Mesenteric fat pad (tissue), 1 donor: ENCODE results near the gene SLC25A42. TPM values are rescaled to one million over a fixed set of nuclear protein-coding genes. Genes with fewer than 3 reads are reported as not detected.

ENCODE experiments used
- DNase-seq: peaks from one replicate; pipeline ENCODE4 v3.0.0-alpha.2; 2020; ENCODE audit warnings: low spot score
- total RNA-seq: library from RNA; stranded (reverse); fragmentation: NEBNext Ultra II Directional; extraction: Animal tissue kit (Norgen Biotek cat#: 25700); gene quantifications from one replicate; pipeline ENCODE4 v1.2.1, GENCODE V29; 2021
- donor health status: DM: yes; HTN: yes; CAD: no.

SLC25A42 gene
- total RNA-seq, 1 donor from 2014 or later, result 8.4 TPM

DNA sequence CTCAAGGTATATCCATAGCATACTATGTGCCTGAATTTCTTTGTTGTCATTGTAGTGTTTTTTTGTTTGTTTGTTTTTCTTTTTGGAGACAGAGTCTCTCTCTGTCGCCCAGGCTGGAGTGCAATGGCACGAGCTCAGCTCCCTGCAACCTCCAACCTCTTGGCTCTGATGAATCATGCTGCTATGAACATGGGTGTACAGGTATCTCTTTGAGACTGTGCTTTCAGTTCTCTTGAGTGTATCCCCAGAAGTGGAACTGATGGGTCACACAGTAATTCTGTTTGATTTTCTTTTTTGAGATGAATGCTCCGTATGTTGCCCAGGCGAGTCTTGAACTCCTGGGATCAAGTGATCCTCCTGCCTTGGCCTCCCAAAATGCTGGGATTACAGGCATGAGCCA is 13.7 kb upstream of the SLC25A42 start:
- no peak for DNase-seq

DNA sequence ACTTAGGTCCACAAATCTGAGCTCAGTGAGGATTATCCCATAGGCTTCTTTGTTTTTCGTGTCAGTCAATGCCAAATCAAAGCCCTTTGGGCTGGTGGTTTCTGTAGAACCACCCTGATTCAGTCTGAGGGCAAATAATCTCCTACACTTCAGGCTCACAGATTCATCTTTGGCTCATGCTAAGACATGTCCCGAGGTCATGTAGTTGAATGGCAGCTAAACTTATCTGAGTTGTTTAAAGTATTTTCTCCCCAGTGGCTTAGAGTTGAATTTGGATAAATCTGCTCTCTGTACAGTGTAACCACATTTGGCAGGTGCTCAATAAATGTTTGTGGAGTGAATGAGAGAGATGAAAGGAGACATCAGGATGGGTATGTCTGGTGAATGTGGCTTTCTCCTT is 13.1 kb upstream of the SLC25A42 start:
- no peak for DNase-seq

DNA sequence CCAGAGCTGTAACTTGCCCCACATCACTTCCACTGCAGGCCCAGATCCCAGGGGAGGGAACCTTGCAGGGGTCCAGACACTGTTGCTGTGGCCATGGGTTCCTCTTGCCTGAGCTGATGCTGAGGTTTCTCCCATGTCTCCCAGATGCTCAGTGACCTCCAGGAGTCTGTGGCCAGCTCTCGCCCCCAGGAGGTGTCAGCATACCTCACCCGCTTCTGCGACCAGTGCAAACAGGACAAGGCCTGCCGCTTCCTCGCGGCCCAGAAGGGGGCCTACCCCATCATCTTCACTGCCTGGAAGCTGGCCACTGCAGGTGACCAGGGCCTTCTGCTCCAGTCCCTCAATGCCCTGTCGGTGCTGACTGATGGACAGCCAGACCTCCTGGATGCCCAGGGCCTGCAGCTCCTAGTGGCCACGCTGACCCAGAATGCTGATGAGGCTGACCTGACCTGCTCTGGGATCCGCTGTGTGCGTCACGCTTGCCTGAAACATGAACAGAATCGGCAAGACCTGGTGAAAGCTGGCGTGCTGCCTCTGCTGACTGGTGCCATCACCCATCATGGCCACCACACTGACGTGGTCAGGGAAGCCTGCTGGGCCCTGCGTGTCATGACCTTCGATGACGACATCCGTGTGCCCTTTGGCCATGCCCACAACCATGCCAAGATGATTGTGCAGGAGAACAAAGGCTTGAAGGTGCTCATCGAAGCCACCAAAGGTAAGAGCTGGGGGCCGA is 12.1 kb upstream of the SLC25A42 start:
- DNase-seq, result no peak

DNA sequence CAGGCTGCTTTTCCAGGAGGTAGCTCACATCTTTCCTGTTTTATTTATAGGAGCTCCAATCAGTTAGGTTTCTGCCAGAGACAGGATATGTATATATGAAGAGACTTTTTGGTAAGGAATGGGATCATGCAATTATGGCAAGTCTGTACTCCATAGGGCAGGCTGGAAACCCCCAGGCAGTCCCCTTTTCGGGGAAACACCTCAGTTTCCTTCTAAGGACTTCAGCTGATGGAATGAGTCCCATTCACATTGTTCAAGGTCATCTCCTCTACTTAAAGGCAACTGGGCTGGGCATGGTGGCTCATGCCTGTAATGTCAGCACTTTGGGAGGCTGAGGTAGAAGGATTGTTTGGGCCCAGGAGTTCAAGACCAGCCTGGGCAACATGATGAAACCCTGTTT is 10.9 kb upstream of the SLC25A42 start:
- no peak for DNase-seq

DNA sequence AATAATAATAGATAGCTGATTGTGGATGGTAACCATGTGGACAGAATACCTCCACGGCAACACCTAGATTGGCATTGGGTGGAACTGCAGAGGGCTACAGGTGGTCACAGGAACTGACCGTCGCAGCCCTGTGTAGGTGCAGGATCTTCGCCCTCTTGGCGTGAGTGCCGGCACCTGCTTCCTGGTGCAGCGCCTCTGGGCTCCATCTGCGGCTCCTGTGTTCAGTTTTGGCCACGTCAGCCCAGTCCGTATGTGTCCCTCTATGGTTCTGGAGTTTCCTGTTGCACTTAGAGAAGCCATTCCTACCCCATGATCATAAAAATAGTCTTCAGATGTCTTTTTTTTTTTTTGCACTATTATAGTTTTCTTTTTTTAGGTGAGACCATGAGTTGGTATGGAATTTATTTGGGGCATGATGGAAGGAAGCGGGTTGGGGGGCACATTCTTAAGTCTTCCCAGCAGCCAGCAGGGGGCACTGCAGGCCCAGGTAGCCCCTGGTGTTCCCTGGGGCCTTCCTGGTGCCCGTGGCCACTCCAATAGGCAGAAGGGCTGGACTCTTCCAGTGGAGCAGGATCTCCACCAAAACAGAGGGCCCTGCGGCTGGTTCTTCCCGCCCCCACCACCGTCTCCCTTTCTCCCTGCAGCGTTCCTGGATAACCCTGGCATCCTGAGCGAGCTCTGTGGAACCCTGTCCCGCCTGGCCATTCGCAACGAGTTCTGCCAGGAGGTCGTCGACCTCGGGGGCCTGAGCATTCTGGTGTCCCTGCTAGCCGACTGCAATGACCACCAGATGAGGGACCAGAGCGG is 10.1 kb upstream of the SLC25A42 start:
- no peak for DNase-seq

DNA sequence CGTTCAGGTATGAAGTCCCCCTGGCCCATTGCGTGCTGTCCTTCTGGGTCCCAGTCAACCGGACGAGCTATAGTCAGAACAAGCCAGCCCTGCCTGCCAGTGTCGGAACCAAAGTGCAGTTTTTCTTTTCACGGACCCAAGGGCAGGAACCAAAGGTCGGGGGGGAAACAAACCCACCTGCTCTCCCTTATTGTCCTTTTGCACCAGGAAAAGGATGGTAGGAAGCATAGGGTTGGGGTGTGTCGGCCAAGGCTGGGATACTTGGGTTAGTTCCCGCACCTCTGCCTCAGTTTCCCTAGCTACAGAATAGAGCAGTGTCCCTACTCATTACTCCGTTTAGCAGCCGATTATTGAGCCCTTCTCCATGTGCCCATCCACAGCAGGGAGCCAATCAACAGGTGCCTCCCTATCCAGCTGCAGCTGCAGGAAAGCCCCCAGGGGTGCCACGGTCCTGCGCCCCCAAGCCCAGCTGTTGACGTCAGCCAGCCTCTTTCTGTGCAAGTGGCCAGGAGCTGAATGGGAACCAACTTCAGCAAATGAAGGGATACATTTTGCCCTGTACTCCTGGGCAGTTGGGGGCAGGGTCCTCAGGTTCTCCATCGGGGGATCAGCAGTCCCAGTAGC is 9.4 kb upstream of the SLC25A42 start:
- no peak for DNase-seq

DNA sequence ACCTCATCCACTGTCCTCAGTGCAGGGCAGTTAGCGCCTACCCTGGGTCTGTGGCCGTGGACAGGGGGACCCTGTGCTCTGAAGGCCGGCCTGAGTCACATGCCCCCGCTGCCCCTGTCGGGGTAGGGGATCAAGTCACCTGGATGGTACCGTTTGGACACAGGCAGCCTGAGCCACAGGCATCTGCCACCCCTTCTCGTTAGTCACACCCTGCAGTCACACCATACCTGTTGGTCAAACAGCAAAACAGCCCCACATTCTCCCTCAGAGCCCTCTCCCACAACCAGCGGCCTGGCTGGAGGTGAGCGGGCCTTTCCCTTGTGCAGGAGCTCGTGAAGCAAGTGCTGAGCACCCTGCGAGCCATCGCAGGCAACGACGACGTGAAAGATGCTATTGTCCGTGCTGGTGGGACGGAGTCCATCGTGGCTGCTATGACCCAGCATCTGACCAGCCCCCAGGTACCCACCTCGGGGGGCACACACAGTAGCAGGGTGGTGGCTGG is 8.8 kb upstream of the SLC25A42 start:
- no peak for DNase-seq

DNA sequence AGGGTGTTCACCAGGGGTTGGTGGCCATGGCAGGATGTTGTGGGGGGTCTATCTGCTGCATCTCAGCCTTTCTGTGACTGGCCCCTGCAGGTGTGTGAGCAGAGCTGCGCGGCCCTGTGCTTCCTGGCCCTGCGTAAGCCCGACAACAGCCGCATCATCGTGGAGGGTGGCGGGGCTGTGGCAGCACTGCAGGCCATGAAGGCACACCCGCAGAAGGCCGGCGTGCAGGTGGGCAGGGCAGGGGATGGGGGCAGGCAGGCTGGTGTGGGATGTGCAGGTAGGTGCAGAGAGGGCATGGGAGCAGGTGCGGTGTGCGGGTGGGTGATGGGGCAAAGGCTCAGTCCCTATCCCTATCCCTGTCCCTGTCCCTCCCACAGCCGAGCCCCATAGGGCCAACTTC is 8.1 kb upstream of the SLC25A42 start:
- no peak for DNase-seq

DNA sequence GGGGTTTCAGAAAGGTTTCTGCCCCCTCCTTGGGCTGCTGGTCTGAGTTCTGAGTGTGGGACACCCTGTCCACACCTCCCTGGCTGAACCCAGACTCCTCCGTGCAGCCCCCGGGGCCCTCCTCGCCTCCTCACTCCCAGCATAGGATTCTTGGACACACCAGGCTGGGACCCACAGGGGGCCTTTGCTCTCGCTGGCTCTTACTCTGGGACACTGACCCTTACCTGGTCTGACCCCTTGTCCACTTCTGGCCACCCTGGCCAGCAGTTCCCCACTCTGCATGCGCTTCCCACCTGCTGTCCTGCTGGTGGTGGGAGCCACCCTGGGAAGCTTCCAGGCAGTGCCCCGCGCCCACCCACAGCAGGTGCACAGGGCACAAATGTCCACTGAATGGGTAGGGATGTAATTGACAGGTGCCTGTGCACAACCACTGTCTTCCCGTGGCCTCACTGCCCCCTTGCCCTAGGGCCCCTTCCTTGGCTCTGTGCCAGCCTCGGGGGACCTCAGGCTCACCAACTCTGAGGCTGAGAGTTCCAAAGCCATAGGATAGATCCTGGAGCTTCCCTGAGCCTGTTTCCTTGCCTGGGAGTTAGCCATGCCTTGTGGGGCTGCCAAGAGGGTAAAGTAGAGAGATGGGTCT is 7.0 kb upstream of the SLC25A42 start:
- DNase-seq, result no peak

DNA sequence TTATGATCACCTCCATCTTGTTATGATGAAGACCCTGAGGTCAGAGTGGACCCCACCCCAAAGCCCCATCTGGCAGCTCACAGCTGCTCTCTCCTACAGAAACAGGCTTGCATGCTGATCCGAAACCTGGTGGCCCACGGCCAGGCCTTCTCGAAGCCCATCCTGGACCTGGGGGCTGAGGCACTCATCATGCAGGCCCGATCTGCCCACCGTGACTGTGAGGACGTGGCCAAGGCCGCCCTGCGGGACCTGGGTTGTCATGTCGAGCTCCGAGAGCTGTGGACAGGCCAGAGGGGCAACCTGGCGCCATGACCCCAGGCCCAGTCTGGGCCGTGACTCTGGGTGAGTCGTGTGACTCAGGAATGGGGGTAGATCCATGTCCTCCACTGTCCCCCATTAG is 6.5 kb upstream of the SLC25A42 start:
- no peak for DNase-seq

DNA sequence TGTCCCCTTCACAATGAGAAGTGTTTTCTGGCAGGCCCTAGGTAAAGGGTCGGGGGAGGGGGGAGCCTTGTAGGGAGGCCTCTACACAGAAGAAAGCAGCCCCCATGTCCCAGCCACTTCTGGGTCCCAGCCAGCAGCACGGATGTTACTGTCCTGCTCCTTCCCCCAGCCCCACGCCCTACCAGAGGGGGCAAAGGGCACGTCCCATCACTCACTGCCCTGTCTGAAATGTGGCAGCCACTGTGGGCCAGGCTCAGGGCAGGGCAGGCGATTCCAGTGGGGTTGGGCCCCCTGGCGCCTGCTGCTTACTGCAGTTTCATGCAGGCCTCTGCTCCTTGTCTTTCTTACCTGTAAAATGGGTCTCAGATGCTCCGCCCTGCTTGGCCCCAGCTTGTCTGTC is 6.1 kb upstream of the SLC25A42 start:
- DNase-seq, result no peak

DNA sequence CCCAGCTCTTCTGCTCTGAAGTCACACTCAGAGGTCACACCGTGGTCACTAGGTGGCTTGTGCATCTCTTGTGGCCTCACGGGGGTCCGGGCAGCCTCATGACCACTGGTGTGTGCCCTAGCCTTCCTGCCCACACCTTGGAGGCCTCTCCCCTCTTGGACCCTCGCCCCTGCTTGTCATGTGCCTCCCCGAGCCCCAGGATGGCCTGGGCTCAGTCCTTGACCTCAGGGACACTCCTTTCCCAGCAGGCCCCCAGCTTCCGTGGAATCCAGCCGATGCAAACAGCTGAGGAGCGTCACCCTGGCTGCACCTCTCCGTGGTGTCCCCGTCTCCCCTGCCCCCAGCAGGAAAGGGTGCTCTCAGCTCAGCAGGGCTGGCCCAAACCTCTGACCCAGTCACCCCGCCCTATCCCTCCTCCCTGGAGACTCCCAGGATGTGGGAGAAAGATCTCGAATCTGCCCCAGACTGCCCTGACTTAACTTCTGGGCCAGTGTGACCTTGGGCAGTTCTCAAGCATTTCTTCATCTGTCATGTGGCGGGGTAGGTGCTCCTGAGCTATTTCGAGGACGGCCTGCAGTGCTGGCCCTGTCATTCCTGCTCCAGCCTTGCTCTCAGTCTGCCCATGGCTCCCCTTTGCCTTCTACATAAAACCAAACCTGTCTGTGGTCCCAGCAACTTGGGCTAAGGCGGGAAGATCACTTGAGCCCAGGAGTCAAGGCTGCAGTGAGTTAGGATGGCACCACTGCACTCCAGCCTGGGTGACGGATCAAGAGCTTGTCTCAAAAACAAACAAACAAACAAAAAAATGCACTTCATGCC is 4.6 kb upstream of the SLC25A42 start:
- DNase-seq, result no peak

DNA sequence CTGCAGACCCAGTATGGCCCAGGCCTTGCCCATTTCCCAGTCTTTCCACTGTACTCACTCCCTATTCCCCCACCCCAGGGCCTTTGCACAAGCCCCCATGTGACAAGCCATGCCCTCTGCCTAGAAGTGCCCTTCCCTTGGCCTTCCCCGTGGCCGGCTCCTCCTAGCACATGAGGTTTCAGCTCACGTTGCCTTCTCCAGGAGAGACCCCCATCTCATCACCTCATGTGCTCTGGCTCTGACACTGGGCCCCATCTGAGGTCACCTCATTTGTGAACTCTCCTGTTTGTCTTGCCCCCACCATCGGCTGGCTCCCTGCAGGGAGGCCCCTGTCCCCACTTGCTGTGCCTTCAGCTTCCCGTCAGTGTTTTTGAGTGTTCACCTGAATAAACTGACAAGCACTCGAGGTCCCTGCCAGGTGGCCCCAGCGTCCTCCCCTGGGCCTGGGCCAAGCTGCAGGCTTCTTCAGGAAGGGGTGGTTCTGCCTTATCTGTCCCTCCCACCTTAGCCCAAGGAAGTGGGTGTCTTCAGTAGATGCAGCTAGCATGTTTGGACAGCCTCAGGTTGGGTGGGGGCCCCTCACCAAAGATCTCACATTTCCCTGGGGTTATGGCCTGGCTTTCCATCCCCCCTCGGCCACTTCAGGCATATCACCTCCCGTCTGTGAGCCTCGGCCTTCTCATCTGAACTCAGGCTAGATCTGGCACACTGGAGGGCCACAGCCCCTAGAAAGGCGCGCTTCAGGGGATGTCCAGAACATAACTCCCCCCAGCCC is 3.8 kb upstream of the SLC25A42 start:
- no peak for DNase-seq

DNA sequence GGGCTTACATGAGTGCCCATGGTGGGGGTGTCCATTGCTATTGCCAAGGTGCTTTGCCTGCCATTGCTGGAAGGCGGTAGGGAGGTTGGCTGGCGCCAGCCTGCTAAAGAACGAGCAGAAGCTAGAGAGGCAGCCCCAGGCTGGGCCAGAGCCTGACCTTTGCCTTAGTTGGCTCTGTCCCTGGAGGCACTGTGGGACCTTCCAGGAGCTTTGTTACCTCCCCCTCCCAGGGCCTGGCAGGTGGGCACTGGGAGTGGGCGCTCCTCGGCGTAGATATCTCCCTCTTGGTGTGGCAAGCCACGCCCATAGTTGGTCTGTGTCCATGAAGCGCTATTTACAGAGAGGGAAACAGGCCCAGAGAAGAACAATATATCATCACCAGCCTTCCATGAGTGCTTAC is 2.3 kb upstream of the SLC25A42 start:
- DNase-seq, result no peak

DNA sequence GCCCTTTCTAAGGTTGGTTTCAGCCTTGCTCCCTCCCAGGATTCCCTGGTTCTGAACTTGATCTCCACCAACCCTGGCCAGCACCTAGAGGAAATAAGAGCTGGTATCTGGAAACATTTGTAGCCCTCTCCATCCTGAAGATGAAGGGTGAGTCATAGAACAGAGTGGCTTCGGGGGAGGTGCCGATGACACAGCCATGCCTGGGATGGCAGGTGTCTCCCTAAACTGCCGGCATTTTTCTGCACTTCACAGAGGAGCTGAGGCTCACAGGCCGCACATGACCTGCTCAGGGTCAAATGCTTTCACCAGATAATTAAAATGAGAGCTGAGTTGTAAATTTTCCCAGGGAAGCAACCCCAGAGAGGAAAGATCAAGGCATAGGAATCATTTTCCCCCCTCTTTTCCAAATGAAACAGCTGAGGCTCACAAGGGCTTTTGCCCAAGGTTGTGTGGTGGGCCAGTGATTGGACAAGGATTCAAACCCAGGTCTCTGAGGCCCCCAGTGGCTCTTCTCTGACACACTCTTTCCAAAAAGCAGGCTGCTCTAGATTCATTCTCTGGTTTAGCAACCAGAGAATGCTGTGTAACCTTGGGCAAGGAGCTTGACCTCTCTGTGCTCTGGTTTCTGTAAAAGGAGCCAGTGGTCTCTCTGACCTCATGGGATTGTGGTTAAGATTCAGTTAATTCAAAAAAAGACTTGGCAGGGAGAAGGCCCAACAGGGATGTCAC is 1.2 kb upstream of the SLC25A42 start:
- no peak for DNase-seq

DNA sequence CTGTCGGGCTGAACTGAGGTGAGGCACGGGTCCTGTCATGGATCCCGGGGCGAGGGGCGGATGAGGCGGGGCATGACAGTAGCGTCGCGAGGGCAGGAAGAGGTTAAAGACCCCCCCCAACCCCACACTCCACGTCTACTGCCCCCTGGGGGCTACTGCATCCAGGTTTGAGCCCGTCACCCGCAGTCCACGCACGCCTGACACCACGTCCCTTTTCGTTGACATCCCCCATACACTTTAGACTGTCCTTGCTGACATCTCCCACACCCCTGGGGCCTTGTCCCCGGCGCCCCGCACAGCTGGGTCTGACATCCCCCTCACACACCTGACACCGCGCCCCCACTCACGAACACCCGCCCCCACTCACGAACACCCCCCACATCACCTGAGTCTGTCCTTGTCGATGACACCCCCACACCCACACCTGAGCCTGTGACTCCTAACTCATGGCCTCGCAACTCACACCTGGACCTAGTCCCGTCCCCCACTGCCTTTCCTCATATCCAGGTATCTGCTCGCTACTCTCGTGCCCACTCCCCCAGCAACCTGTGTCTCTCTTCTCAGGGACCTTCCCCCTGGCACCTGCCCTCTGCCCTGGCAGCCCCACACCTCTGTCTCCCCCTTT is 416 bp downstream of the SLC25A42 start:
- no peak for DNase-seq

DNA sequence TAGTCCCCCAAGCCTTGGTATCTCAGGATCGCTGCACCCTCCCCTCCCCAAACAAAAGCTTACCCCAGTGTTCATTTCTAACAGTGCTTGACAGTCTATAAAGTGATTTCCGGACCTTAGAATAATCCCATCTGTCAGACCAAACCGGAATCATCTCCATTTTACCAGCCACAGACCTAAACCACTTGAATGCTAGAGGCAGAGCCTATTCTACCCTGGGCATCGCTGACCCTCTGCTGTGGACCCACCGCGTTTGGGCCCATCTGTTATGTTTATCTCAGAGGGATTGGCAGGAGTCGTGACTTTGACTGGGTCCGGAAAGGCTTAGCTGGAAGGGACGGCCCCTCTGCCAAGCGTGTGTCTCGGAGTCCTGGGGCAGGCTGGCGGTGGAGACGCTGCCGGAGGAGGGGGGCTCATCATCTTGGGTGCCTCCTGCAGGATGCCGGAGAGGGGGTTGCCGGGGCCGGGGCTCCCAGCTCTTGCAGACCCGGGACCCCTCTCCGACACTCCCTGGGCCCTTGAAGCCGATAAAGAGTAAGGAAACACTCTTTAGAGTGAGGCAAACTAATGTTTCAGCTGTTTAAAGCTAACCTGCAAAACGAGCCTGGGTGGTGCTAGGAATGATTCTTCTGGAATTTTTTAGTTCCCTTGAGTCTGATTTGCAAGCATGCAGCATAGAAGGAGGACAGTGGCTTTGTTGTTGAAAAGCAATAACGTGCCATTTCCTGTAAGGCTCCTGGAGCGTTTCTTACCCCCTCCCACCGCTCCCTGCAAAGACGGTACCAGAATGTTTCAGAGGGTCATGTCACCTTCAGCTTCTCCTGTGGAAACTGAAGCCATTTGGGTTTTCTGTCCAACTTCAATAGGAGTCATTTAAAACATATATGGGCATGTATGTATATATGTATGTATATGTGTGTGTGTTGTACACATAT is 1.3 kb downstream of the SLC25A42 start:
- no peak for DNase-seq
